ENCODE data around the gene SCAMP4.

GRCh38 chr19:1855828-1856255 is 49.4 kb upstream of the SCAMP4 start:
- TF ChIP-seq CTCF (conservative IDR thresholded peaks at IDR 0.05 in 1 of 2, IDR thresholded peaks at IDR 0.05 in 1 of 2; ENCODE audit: low read depth in 1 of 2, low read length in 2 of 2) (no peak), EZH2 (IDR thresholded peaks at IDR 0.05; ENCODE audit: low read length, missing control alignments) (no peak)

Data from fibroblast of lung (primary cell).